ENCODE data around the gene PODXL.

GRCh38 chr7:131546583-131547141 lies 9.8 kb downstream of the PODXL start:
- no peak for TF ChIP-seq REST (IDR thresholded peaks at IDR 0.05; ENCODE audit: insufficient replicate concordance, low read depth)
- TF ChIP-seq, protein P1, sequence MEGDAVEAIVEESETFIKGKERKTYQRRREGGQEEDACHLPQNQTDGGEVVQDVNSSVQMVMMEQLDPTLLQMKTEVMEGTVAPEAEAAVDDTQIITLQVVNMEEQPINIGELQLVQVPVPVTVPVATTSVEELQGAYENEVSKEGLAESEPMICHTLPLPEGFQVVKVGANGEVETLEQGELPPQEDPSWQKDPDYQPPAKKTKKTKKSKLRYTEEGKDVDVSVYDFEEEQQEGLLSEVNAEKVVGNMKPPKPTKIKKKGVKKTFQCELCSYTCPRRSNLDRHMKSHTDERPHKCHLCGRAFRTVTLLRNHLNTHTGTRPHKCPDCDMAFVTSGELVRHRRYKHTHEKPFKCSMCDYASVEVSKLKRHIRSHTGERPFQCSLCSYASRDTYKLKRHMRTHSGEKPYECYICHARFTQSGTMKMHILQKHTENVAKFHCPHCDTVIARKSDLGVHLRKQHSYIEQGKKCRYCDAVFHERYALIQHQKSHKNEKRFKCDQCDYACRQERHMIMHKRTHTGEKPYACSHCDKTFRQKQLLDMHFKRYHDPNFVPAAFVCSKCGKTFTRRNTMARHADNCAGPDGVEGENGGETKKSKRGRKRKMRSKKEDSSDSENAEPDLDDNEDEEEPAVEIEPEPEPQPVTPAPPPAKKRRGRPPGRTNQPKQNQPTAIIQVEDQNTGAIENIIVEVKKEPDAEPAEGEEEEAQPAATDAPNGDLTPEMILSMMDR (IDR thresholded peaks at IDR 0.05; ENCODE audit: insufficient read depth, low read length), result peak; percentile 49
- no peak for TF ChIP-seq POLR2AphosphoS5 (IDR thresholded peaks at IDR 0.05; ENCODE audit: low read depth)
- TF ChIP-seq SPI1 (IDR thresholded peaks at IDR 0.05; ENCODE audit: borderline replicate concordance, low read depth), result no peak
- no peak for TF ChIP-seq GABPA (IDR thresholded peaks at IDR 0.05; ENCODE audit: low read depth)
